ENCODE measurements around the gene IL22RA2.
A peak's percentile ranks its signal among the peaks of the same experiment; 100 is the strongest.

Gene IL22RA2

DNA sequence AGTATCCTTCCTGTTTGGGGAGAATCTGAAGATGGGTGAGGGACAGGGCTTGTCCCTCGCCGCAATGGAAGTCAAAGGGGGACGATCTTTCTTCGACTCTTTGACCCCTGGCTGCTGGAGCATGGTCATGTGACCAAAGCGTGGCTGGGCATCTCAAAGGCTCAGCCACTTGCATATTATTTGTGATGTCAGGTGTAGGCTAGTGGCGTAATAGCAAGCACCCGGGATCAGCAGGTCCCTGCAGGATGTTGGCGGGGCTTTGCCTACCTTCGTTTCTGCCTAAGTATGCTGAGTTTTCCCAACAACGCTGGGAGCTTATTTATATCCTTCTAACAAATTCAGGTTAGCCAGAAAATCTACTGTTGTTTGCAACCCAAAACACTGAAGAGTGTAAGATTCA, 78.4 kb downstream of the IL22RA2 start:
- DNase-seq (ENCODE audit: low spot score): no peak

GRCh38 chr6:137094411-137095008, 78.9 kb downstream of the IL22RA2 start:
- DNase-seq (ENCODE audit: low spot score): peak; percentile 88

All from Ammon's horn (tissue), 1 donor.